DMS153 treated with DMSO at 0.1 percent for 48 hours (cell line): ENCODE data around the gene BRSK2.

Experiments
- DNase-seq: peaks from one replicate; lab custom pipeline; 2025; ENCODE audit not compliant: unreplicated experiment; lab: John Stamatoyannopoulos, UW

BRSK2 gene

GRCh38 chr11:1375161-1375954 lies 14.4 kb upstream of the BRSK2 start:
- DNase-seq, result no peak

GRCh38 chr11:1375955-1376258 lies 13.8 kb upstream of the BRSK2 start:
- DNase-seq, result no peak

GRCh38 chr11:1377231-1377780 lies 12.4 kb upstream of the BRSK2 start:
- DNase-seq, result no peak

- DNase-seq, result no peak
Observed at GRCh38 chr11:1381793-1382425, 7.8 kb upstream of the BRSK2 start.

GRCh38 chr11:1382429-1382828 lies 7.3 kb upstream of the BRSK2 start:
- DNase-seq, result no peak

GRCh38 chr11:1382831-1383607 lies 6.7 kb upstream of the BRSK2 start:
- peak; percentile 43 for DNase-seq

GRCh38 chr11:1384199-1384970 lies 5.3 kb upstream of the BRSK2 start:
- DNase-seq, result no peak

GRCh38 chr11:1387521-1387920 lies 2.2 kb upstream of the BRSK2 start:
- no peak for DNase-seq

- DNase-seq, result peak; percentile 6
Observed at GRCh38 chr11:1387961-1388762, 1.6 kb upstream of the BRSK2 start.

GRCh38 chr11:1388763-1389102 lies 1.0 kb upstream of the BRSK2 start:
- DNase-seq, result no peak

- peak; percentile 95 for DNase-seq
Observed at GRCh38 chr11:1389103-1389931, 417 bp upstream of the BRSK2 start.

GRCh38 chr11:1390569-1391164 lies 933 bp downstream of the BRSK2 start:
- no peak for DNase-seq

GRCh38 chr11:1391165-1392075 lies 1.7 kb downstream of the BRSK2 start:
- no peak for DNase-seq

GRCh38 chr11:1392111-1392510 lies 2.4 kb downstream of the BRSK2 start:
- DNase-seq, result no peak

- DNase-seq, result no peak
Observed at GRCh38 chr11:1392561-1392960, 2.8 kb downstream of the BRSK2 start.

GRCh38 chr11:1393038-1393710 lies 3.4 kb downstream of the BRSK2 start:
- DNase-seq, result no peak

- no peak for DNase-seq
Observed at GRCh38 chr11:1394936-1395772, 5.4 kb downstream of the BRSK2 start.
